Testis (tissue), 2 donors: ENCODE data around the gene EGFR.

ENCODE experiments used
- POLR2A ChIP-seq: fragments of 450-650 bp; IDR thresholded peaks from one replicate; pipeline ENCODE4 v1.6.1; 2017; ENCODE audit warnings: antibody characterized with exemption, mild to moderate bottlenecking, moderate library complexity
- TF ChIP-seq, protein P1 (sequence below), 3 experiments: fragments of 450-650 bp in 2 of 3; fragments of 200-600 bp in 1 of 3; sonication (generic) in 1 of 3; IDR thresholded peaks; one replicate each; pipeline ENCODE4 v1.5.1; 2016 to 2019; ENCODE audit warnings: antibody characterized with exemption in 3 of 3, mild to moderate bottlenecking in 2 of 3, moderate library complexity in 1 of 3

DNA sequence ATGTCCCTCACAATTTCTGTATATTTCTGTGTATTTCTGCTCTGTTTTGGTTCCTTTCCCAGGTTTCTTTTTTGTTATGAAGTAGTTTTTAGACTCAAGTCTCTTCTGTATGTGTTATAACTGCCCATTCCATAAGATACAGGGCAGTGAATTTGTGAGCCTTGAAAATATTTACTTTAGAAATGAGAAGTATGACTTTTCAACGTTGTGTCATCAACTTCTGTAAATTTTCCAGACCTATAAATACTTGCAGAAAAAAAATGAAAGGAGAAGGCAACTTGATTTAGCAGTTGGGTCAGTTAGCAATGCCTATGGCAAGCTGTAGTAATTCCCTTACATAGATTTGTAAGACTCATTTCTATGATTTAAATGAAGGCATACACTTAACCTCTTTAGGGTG, 11.5 kb downstream of the EGFR start:
- TF ChIP-seq, protein P1, sequence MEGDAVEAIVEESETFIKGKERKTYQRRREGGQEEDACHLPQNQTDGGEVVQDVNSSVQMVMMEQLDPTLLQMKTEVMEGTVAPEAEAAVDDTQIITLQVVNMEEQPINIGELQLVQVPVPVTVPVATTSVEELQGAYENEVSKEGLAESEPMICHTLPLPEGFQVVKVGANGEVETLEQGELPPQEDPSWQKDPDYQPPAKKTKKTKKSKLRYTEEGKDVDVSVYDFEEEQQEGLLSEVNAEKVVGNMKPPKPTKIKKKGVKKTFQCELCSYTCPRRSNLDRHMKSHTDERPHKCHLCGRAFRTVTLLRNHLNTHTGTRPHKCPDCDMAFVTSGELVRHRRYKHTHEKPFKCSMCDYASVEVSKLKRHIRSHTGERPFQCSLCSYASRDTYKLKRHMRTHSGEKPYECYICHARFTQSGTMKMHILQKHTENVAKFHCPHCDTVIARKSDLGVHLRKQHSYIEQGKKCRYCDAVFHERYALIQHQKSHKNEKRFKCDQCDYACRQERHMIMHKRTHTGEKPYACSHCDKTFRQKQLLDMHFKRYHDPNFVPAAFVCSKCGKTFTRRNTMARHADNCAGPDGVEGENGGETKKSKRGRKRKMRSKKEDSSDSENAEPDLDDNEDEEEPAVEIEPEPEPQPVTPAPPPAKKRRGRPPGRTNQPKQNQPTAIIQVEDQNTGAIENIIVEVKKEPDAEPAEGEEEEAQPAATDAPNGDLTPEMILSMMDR (IDR thresholded peaks at IDR 0.05): no peak
- TF ChIP-seq POLR2A: no peak
